Measurements from ENCODE around the gene XRCC5. TPM values are rescaled to one million over a fixed set of nuclear protein-coding genes. Genes with fewer than 3 reads are reported as not detected.

Gene XRCC5
- total and polyA plus RNA-seq, 10 of the 15 experiments (the other 5 are each of a cell fraction or from before 2014, with no cell fraction given), result 259 to 815 (median 530) TPM

- TF ChIP-seq NFYA (IDR thresholded peaks at IDR 0.05; ENCODE audit: borderline replicate concordance, low read depth, low read length) (no peak), EP300 (IDR thresholded peaks at IDR 0.05; ENCODE audit: borderline replicate concordance in 1 of 2, control insufficient read depth in 1 of 2, low read depth in 2 of 2, low read length in 2 of 2) (no peak), SMARCA5 (IDR thresholded peaks at IDR 0.05) (no peak), DPF2 (IDR thresholded peaks at IDR 0.05) (no peak), POU2F2 (IDR thresholded peaks at IDR 0.05; ENCODE audit: borderline replicate concordance, low read depth, low read length) (no peak), RCOR1 (conservative IDR thresholded peaks at IDR 0.05; ENCODE audit: low read depth, low read length) (no peak)
Measured at GRCh38 chr2:216181351-216181750, 72.2 kb downstream of the XRCC5 start (continued).

- no peak for TF ChIP-seq GABPA (IDR thresholded peaks at IDR 0.05; ENCODE audit: low read depth)
- no peak for TF ChIP-seq ATF2 (IDR thresholded peaks at IDR 0.05; ENCODE audit: low read length)
- no peak for TF ChIP-seq POLR2A (IDR thresholded peaks at IDR 0.05; ENCODE audit: low read depth, low read length)
- no peak for TF ChIP-seq POLR2AphosphoS2 (IDR thresholded peaks at IDR 0.05; ENCODE audit: low read depth, low read length)
- no peak for TF ChIP-seq CEBPB (IDR thresholded peaks at IDR 0.05; ENCODE audit: borderline replicate concordance in 1 of 2, low read depth in 2 of 2, low read length in 2 of 2)
- TF ChIP-seq HDGF (IDR thresholded peaks at IDR 0.05), result no peak
- TF ChIP-seq ZNF217 (IDR thresholded peaks at IDR 0.05), result no peak
- no peak for TF ChIP-seq MEF2B (IDR thresholded peaks at IDR 0.05; ENCODE audit: partially characterized antibody, poor library complexity, severe bottlenecking)
- TF ChIP-seq ASH2L (IDR thresholded peaks at IDR 0.05; ENCODE audit: borderline replicate concordance, low read depth), result no peak
- no peak for TF ChIP-seq BACH1 (IDR thresholded peaks at IDR 0.05; ENCODE audit: borderline replicate concordance)
- TF ChIP-seq ZNF207 (IDR thresholded peaks at IDR 0.05; ENCODE audit: borderline replicate concordance), result no peak
- no peak for TF ChIP-seq SP1 (IDR thresholded peaks at IDR 0.05; ENCODE audit: low read depth, low read length)
- no peak for TF ChIP-seq SRF (IDR thresholded peaks at IDR 0.05; ENCODE audit: low read depth in 2 of 2, low read length in 2 of 2)
- TF ChIP-seq SIX5 (IDR thresholded peaks at IDR 0.05; ENCODE audit: low read depth, low read length, severe bottlenecking), result no peak
- no peak for TF ChIP-seq TARDBP (IDR thresholded peaks at IDR 0.05; ENCODE audit: borderline replicate concordance)
- TF ChIP-seq TAF1 (IDR thresholded peaks at IDR 0.05; ENCODE audit: borderline replicate concordance, low read depth, low read length), result no peak
- no peak for TF ChIP-seq CHD1 (IDR thresholded peaks at IDR 0.05; ENCODE audit: low read depth, low read length)
- ChIA-PET SMC1A (ENCODE audit: uncharacterized antibody, unreplicated experiment) (interaction anchor here (0.8 to 3.0 kb wide), 7 partner anchors 9 to 211 kb away, joined by 3 to 18 read pairs (median 3); no protein-coding TSS in a partner anchor), POLR2A (interaction anchor here (1.4 to 2.4 kb wide), 2 partner anchors 68 to 101 kb away, joined by 5 read pairs; partner anchors contain the start of genes PECR and TMEM169), CTCF (interaction anchor here (0.7 to 1.1 kb wide), 3 partner anchors 8 to 22 kb away, joined by 3 to 4 read pairs (median 3); no protein-coding TSS in a partner anchor), RAD21 (ENCODE audit: unreplicated experiment) (no interaction called here)
- FAIRE-seq (no peak), DNase-seq (ENCODE audit: low read depth, low spot score) (no peak), ATAC-seq (peak; percentile 45)
- Histone ChIP-seq H3K9me3 (replicated peaks; ENCODE audit: control insufficient read depth, insufficient read depth, low read length) (no peaks in the 10 kb centered on the region), H3K79me2 (ENCODE audit: control insufficient read depth, insufficient read depth, low read length) (peaks cover 33% of the 10 kb centered on the region), H4K20me1 (ENCODE audit: control insufficient read depth, insufficient read depth) (no peaks in the 10 kb centered on the region), H3K4me2 (ENCODE audit: control insufficient read depth, insufficient read depth) (no peak overlapping the region), H3K9ac (ENCODE audit: control insufficient read depth, insufficient read depth, low read length) (no peak overlapping the region), H3K27ac (ENCODE audit: control insufficient read depth, insufficient read depth) (no peak overlapping the region), H2AFZ (ENCODE audit: control insufficient read depth, low read depth, low read length) (no peak overlapping the region), H3K4me3 (no peak overlapping the region), H3K4me1 (ENCODE audit: control insufficient read depth, insufficient read depth, low read length) (peaks cover 4% of the 10 kb centered on the region; the same call in 1 of the 2 replicates), H3K27me3 (replicated peaks in 1 of 2; ENCODE audit: control insufficient read depth in 2 of 2, insufficient read depth in 2 of 2, low read length in 1 of 2) (no peaks in the 10 kb centered on the region), H3K36me3 (ENCODE audit: control insufficient read depth in 2 of 2, insufficient read depth in 2 of 2, low read length in 1 of 2) (peaks cover 10 to 34% of the 10 kb centered on the region in 2 experiments)
- intact Hi-C loops (cut with micrococcal nuclease; ENCODE audit: unreplicated experiment) (no loop called here), in situ Hi-C loops (cut with MboI) (no loop called here)
- WGBS (ENCODE audit: insufficient coverage, insufficient replicate concordance, low lambda C conversion rate, missing lambda C conversion rate), result 47% methylated on average over 2 of the region's 2 CpGs
- BruUV-seq (replicated peaks), result no TSS peak
Measured at GRCh38 chr2:216181953-216182461, 72.9 kb downstream of the XRCC5 start.

Measured in GM12878 (cell line).